Ovary (tissue), 3 donors: ENCODE results near the gene MAP1LC3B.

Experiments
- CTCF ChIP-seq, 3 donors: fragments of 450-650 bp in 2 of 3; fragments of 200-600 bp in 1 of 3; IDR thresholded peaks; one replicate each; pipeline versions ENCODE4 v1.5.1 to v1.8.0; 2016 to 2022; ENCODE audit warnings: antibody characterized with exemption in 3 of 3, mild to moderate bottlenecking in 1 of 3
- EP300 ChIP-seq: sonication (generic); formaldehyde crosslinking; IDR thresholded peaks from one replicate; pipeline ENCODE4 v1.6.1; 2017; ENCODE audit warnings: antibody characterized with exemption
- POLR2A ChIP-seq: fragments of 450-650 bp; IDR thresholded peaks from one replicate; pipeline ENCODE4 v1.6.1; 2017; ENCODE audit warnings: antibody characterized with exemption, mild to moderate bottlenecking, moderate library complexity
- donor health status: DM: no; HTN: no; CAD: no.

- TF ChIP-seq CTCF (IDR thresholded peaks at IDR 0.05) = peak in 1 of 3 donors; percentile 22
- no peak for TF ChIP-seq EP300
- TF ChIP-seq POLR2A = peak; percentile 83
Observed at GRCh38 chr16:87383505-87384161, 8.5 kb upstream of the MAP1LC3B start, which contains the start of gene FBXO31.
